H54 (cell line): ENCODE results near the gene RHBG.

Experiments used
- DNase-seq: peaks from one replicate; pipeline ENCODE4 v3.0.0; 2011; ENCODE audit warnings: low spot score, mixed read lengths; ENCODE audit not compliant: insufficient read length
- FAIRE-seq: peaks from 3 replicates; lab custom pipeline; 2011; peaks lifted over from hg19 to GRCh38; lab: Jason Lieb, UNC
- POLR2A ChIP-seq: IDR thresholded peaks from 2 replicates; pipeline ENCODE4 v1.6.1; 2011; ENCODE audit warnings: low read depth, mild to moderate bottlenecking, low read length

The RHBG gene

GRCh38 chr1:156427957-156428356 lies 58.9 kb downstream of the RHBG start:
- no peak for DNase-seq
- TF ChIP-seq POLR2A, result no peak
- FAIRE-seq, result no peak

DNA sequence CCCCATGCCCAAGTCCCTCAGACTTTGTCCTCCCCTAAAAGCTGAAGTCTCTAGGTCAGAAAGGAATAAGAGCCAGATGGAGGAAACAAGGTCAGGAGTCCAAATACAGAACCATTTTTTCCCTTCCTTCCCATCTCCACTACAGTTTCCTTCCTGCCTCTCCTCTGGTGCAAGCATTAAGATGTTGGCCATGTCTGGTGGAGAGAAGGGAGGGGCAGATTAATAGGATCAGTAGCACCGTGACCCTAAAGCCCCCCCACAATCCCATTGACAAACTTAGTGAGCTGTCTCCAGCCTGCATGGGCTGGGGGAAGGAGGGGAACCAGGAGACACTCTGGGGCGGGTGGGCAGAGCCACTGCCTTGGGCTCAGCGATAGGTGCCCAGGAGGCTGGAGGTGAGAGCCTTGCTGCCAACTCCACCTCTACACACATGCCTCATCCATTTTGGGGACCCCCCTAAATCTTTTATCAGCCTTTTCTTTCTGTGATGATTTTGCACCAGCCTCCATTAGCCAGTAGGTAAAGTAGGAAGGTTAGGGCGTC lies 59.8 kb downstream of the RHBG start:
- TF ChIP-seq POLR2A, result no peak
- DNase-seq (no peak), FAIRE-seq (no peak)

DNA sequence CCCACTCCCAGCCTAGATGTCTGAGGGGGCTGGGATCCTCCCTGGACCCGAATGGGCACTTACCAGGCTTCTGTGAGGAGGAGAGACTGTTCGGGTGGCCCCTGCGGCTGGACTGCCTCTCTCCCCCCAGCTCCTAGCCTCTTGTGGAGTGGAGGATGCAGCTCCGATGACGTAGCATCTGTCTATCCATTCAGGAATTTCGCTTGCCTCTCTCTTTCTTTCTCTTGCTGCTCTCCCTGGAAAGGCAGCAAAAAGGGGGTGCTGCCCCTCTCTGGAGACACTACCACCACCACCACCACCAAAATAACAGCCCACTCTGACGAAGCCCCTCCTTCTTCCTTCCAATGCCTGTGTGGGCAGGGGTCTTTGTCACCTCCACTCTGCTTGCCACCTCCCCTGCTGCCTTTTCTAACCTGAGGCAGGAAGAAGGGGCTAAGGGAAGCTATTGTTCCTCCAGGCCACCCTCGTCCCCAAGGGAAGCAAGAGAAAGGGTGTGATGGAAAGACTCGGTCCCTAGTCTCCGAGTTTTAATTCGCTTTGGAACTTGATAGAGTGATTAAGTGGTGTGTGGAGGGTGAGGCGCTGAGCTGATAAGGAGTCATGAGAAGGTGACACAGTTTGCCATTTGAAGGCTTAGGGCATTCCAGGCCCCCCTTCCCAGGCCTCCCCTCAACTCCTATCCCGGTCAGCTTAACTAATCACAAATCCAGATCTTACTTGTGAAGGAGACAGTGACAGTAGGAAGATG lies 60.5 kb downstream of the RHBG start:
- no peak for TF ChIP-seq POLR2A
- DNase-seq, result no peak
- no peak for FAIRE-seq

GRCh38 chr1:156430303-156430702 lies 61.3 kb downstream of the RHBG start:
- FAIRE-seq (no peak), DNase-seq (no peak)
- no peak for TF ChIP-seq POLR2A

DNA sequence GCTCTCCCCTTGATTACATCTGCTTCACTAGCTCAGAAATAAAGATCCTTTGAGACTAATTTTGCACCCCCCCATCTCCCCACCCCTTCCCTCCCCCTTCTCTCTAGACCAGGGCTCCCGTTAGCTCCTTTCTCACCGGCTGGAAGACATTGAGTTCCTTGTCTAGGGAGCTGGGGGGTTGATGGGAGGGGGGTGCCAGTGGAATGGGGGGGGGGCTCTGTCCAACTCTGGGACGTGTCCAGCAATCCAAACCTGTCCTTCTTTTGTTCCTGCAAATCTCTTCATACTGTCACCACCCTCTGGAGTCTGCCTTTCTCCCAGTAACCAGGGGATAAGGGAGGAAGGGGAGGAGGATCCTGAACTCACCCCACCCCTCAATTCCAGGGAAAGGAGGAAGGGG lies 61.9 kb downstream of the RHBG start:
- DNase-seq (no peak), FAIRE-seq (no peak)
- TF ChIP-seq POLR2A, result no peak

GRCh38 chr1:156431366-156431765 lies 62.4 kb downstream of the RHBG start:
- DNase-seq (no peak), FAIRE-seq (no peak)
- no peak for TF ChIP-seq POLR2A

- no peak for FAIRE-seq
- no peak for TF ChIP-seq POLR2A
- no peak for DNase-seq
Observed at GRCh38 chr1:156431769-156432668, 63.0 kb downstream of the RHBG start.

- no peak for FAIRE-seq
- TF ChIP-seq POLR2A, result no peak
- DNase-seq, result no peak
Observed at GRCh38 chr1:156432669-156433018, 63.6 kb downstream of the RHBG start.

- no peak for TF ChIP-seq POLR2A
- DNase-seq, result no peak
- no peak for FAIRE-seq
Observed at GRCh38 chr1:156433032-156433431, 64.0 kb downstream of the RHBG start.

- no peak for TF ChIP-seq POLR2A
- FAIRE-seq (no peak), DNase-seq (no peak)
Observed at GRCh38 chr1:156433602-156434001, 64.6 kb downstream of the RHBG start.
